Endodermal cell (in vitro differentiated cells): ENCODE data around the gene IQCK. TPM values are rescaled to one million over a fixed set of nuclear protein-coding genes. Genes with fewer than 3 reads are reported as not detected.

Experiments used
- DNase-seq: peaks from one replicate; pipeline ENCODE4 v3.0.0-alpha.2; 2017
- H3K27ac ChIP-seq: 2 replicates; pipeline ENCODE4 v1.5.1; 2013; ENCODE audit warnings: mild to moderate bottlenecking, low read depth, low read length, moderate library complexity
- H3K27me3 ChIP-seq: 2 replicates; pipeline ENCODE4 v1.6.1; 2013; ENCODE audit warnings: mild to moderate bottlenecking, low read length, moderate library complexity; ENCODE audit not compliant: insufficient read depth, control insufficient read depth, poor library complexity, severe bottlenecking
- H3K36me3 ChIP-seq: 2 replicates; pipeline ENCODE4 v1.7.0; 2013; ENCODE audit warnings: mild to moderate bottlenecking, low read length, moderate library complexity; ENCODE audit not compliant: control insufficient read depth, insufficient read depth
- H3K4me1 ChIP-seq: one replicate; pipeline ENCODE4 v1.7.0; 2013; ENCODE audit warnings: low read length; ENCODE audit not compliant: control insufficient read depth, insufficient read depth
- H3K4me3 ChIP-seq: 2 replicates; pipeline ENCODE4 v1.5.1; 2013; ENCODE audit warnings: mild to moderate bottlenecking, low read length, moderate library complexity
- H3K9ac ChIP-seq: 2 replicates; pipeline ENCODE4 v1.6.1; 2013; ENCODE audit warnings: mild to moderate bottlenecking, low read length, moderate library complexity; ENCODE audit not compliant: poor library complexity, severe bottlenecking; ENCODE audit errors: extremely low read depth
- H3K9me3 ChIP-seq: 2 replicates; pipeline ENCODE4 v1.6.1; 2013; ENCODE audit warnings: mild to moderate bottlenecking, low read length, moderate library complexity; ENCODE audit not compliant: control insufficient read depth
- H3K27ac Mint-ChIP-seq: 2 replicates; pipeline ENCODE4 v1.8.0; 2020; ENCODE audit warnings: mixed read lengths
- H3K27me3 Mint-ChIP-seq: 2 replicates; pipeline ENCODE4 v1.8.0; 2021; ENCODE audit warnings: mild to moderate bottlenecking, mixed read lengths; ENCODE audit not compliant: insufficient read depth
- H3K36me3 Mint-ChIP-seq: 2 replicates; pipeline ENCODE4 v1.8.0; 2020; ENCODE audit warnings: low read depth, mixed read lengths
- H3K4me1 Mint-ChIP-seq: 2 replicates; pipeline ENCODE4 v1.8.0; 2020; ENCODE audit warnings: mixed read lengths
- H3K4me3 Mint-ChIP-seq: 2 replicates; pipeline ENCODE4 v1.8.0; 2020; ENCODE audit warnings: mild to moderate bottlenecking, moderate library complexity, mixed read lengths
- H3K9me3 Mint-ChIP-seq: 2 replicates; pipeline ENCODE4 v1.8.0; 2020; ENCODE audit warnings: mild to moderate bottlenecking, mixed read lengths
- CTCF ChIP-seq: fragments of 200-600 bp; sonication (generic); conservative IDR thresholded peaks from 2 replicates; pipeline ENCODE4 v1.5.0; 2021; ENCODE audit warnings: antibody characterized with exemption, mild to moderate bottlenecking
- WGBS, 2 experiments: methylation state at CpG; one replicate each; pipeline versions ENCODE4 v1.1.5 to v1.1.7; 2013; ENCODE audit warnings: missing lambda C conversion rate in 2 of 2, mixed read lengths in 1 of 2; ENCODE audit not compliant: insufficient coverage in 1 of 2, insufficient read length in 1 of 2; 5-methylcytosine and 5-hydroxymethylcytosine counted together
- total RNA-seq, 2 donors: library from RNA; stranded (reverse); fragmentation: NEBNext Ultra II Directional in 1 of 2; extraction: Animal tissue kit (Norgen Biotek cat#: 25700) in 1 of 2; gene quantifications; 2 replicates in 1 of 2; 3 replicates in 1 of 2; pipeline ENCODE4 v1.2.1, GENCODE V29; 2021

The IQCK gene
- total RNA-seq, 2 donors from 2014 or later, result 21.1 to 30.1 TPM

- H3K9me3 Mint-ChIP-seq, result no peaks in the 10 kb centered on the region
- H3K27me3 Mint-ChIP-seq, result no peaks in the 10 kb centered on the region
Measured at GRCh38 chr16:19741354-19741753, 23.3 kb downstream of the IQCK start.

GRCh38 chr16:19743816-19744159 is 25.7 kb downstream of the IQCK start:
- Histone ChIP-seq H3K4me1 (peaks cover 4% of the 10 kb centered on the region), H3K4me3 (no peak overlapping the region), H3K9me3 (no peaks in the 10 kb centered on the region), H3K27me3 (no peaks in the 10 kb centered on the region), H3K9ac (no peak overlapping the region), H3K27ac (no peak overlapping the region), H3K36me3 (peaks cover under 1% of the 10 kb centered on the region)
- peaks cover 12% of the 10 kb centered on the region for H3K36me3 Mint-ChIP-seq
- H3K27ac Mint-ChIP-seq, result peak overlapping the region; percentile 87
- DNase-seq, result no peak
- no peak for TF ChIP-seq CTCF
- peaks cover 26% of the 10 kb centered on the region for H3K4me1 Mint-ChIP-seq
- no peak overlapping the region for H3K4me3 Mint-ChIP-seq
- H3K27me3 Mint-ChIP-seq, result no peaks in the 10 kb centered on the region
- no peaks in the 10 kb centered on the region for H3K9me3 Mint-ChIP-seq

More at GRCh38 chr16:19741354-19741753, 23.3 kb downstream of the IQCK start:
- H3K9ac ChIP-seq, result no peak overlapping the region
- 71 to 91% methylated on average over 1 of the region's 1 CpG for WGBS, 2 experiments
- Mint-ChIP-seq H3K36me3 (peaks cover 21% of the 10 kb centered on the region), H3K27ac (no peak overlapping the region), H3K4me1 (peaks cover 15% of the 10 kb centered on the region), H3K4me3 (no peak overlapping the region)
- H3K9me3 ChIP-seq, result no peaks in the 10 kb centered on the region
- peaks cover 22% of the 10 kb centered on the region for H3K36me3 ChIP-seq
- no peak overlapping the region for H3K4me3 ChIP-seq
- no peak for DNase-seq
- H3K27me3 ChIP-seq, result no peaks in the 10 kb centered on the region
- peaks cover under 1% of the 10 kb centered on the region for H3K4me1 ChIP-seq
- no peak overlapping the region for H3K27ac ChIP-seq
- no peak for TF ChIP-seq CTCF

GRCh38 chr16:19744670-19745069 is 26.6 kb downstream of the IQCK start:
- Mint-ChIP-seq H3K9me3 (no peaks in the 10 kb centered on the region), H3K36me3 (peaks cover 5% of the 10 kb centered on the region), H3K27ac (no peak overlapping the region), H3K27me3 (no peaks in the 10 kb centered on the region), H3K4me1 (peaks cover 28% of the 10 kb centered on the region), H3K4me3 (no peak overlapping the region)
- no peaks in the 10 kb centered on the region for H3K9me3 ChIP-seq
- H3K4me3 ChIP-seq, result no peak overlapping the region
- DNase-seq, result no peak
- H3K27me3 ChIP-seq, result no peaks in the 10 kb centered on the region
- no peak for TF ChIP-seq CTCF
- peaks cover 4% of the 10 kb centered on the region for H3K4me1 ChIP-seq
- no peak overlapping the region for H3K9ac ChIP-seq
- no peaks in the 10 kb centered on the region for H3K36me3 ChIP-seq
- WGBS, 2 experiments, result 87 to 100% methylated on average over 1 to 3 of the region's 3 CpGs
- H3K27ac ChIP-seq, result no peak overlapping the region
